Fibroblast of lung (primary cell): ENCODE data around the gene COTL1. TPM values are rescaled to one million over a fixed set of nuclear protein-coding genes. Genes with fewer than 3 reads are reported as not detected.

Source experiments
- DNase-seq, 2 donors: peaks; one replicate each; pipeline versions ENCODE4 v3.0.0 to v3.0.0-alpha.2; 2010; ENCODE audit warnings: low read depth in 2 of 2
- H2AFZ ChIP-seq: 2 replicates; pipeline ENCODE4 v1.5.1; 2012; ENCODE audit warnings: low read length, control low read depth, inconsistent platforms
- H3K27ac ChIP-seq: 2 replicates; pipeline ENCODE4 v1.5.1; 2011; ENCODE audit warnings: low read length, control low read depth; ENCODE audit not compliant: insufficient read depth
- H3K27me3 ChIP-seq: 2 replicates; pipeline ENCODE4 v1.5.1; 2011; ENCODE audit warnings: mild to moderate bottlenecking, low read length; ENCODE audit not compliant: control insufficient read depth, insufficient read depth
- H3K36me3 ChIP-seq: 2 replicates; pipeline ENCODE4 v1.5.1; 2011; ENCODE audit warnings: low read length; ENCODE audit not compliant: control insufficient read depth, insufficient read depth
- H3K4me1 ChIP-seq: 2 replicates; pipeline ENCODE4 v1.5.1; 2011; ENCODE audit warnings: low read length; ENCODE audit not compliant: control insufficient read depth, insufficient read depth; ENCODE audit errors: extremely low read depth
- H3K4me2 ChIP-seq: 2 replicates; pipeline ENCODE4 v1.5.1; 2011; ENCODE audit warnings: low read length, control low read depth; ENCODE audit not compliant: insufficient read depth; ENCODE audit errors: extremely low read depth
- H3K4me3 ChIP-seq, 4 experiments: fragments of 200-600 bp in 1 of 4; sonication (generic) in 1 of 4; replicated peaks in 1 of 4; 2 replicates each; pipeline ENCODE4 v1.5.1; 2011 to 2016; ENCODE audit warnings: low read length in 4 of 4, low read depth in 3 of 4, mild to moderate bottlenecking in 3 of 4, control low read depth in 2 of 4, inconsistent platforms in 1 of 4, mixed read lengths in 1 of 4; ENCODE audit not compliant: insufficient read depth in 1 of 4; ENCODE audit errors: control extremely low read depth in 1 of 4
- H3K79me2 ChIP-seq: 2 replicates; pipeline ENCODE4 v1.5.1; 2012; ENCODE audit warnings: mild to moderate bottlenecking, low read length, inconsistent platforms; ENCODE audit not compliant: control insufficient read depth, insufficient read depth
- H3K9ac ChIP-seq: 2 replicates; pipeline ENCODE4 v1.5.1; 2011; ENCODE audit warnings: mild to moderate bottlenecking, low read length, control low read depth; ENCODE audit not compliant: insufficient read depth
- H3K9me3 ChIP-seq: 2 replicates; pipeline ENCODE4 v1.5.1; 2012; ENCODE audit warnings: low read depth, low read length; ENCODE audit not compliant: control insufficient read depth, insufficient read depth
- H4K20me1 ChIP-seq: 2 replicates; pipeline ENCODE4 v1.5.1; 2011; ENCODE audit warnings: low read length; ENCODE audit not compliant: control insufficient read depth, insufficient read depth; ENCODE audit errors: extremely low read depth
- CTCF ChIP-seq, 2 donors: IDR thresholded peaks in 1 of 2; conservative IDR thresholded peaks in 1 of 2; 1 replicate in 1 of 2; 2 replicates in 1 of 2; pipeline ENCODE4 v1.5.1; 2011 to 2012; ENCODE audit warnings: low read length in 2 of 2, control low read depth in 1 of 2, inconsistent platforms in 1 of 2, low read depth in 1 of 2, mild to moderate bottlenecking in 1 of 2
- EZH2 ChIP-seq: IDR thresholded peaks from 2 replicates; pipeline ENCODE4 v1.5.1; 2012; ENCODE audit warnings: low read length, control low read depth, mild to moderate bottlenecking; ENCODE audit errors: missing control alignments
- polyA plus RNA-seq, 2 donors: library from polyadenylated mRNA; depleted of rRNA in 1 of 2; stranded (reverse) in 1 of 2; unstranded in 1 of 2; fragments of >200 nt; gene quantifications; 2 replicates each; pipeline ENCODE4 v1.2.1, GENCODE V29; 2011 to 2012; ENCODE audit warnings: missing spikeins in 1 of 2
- total RNA-seq: library from RNA; depleted of rRNA; stranded (reverse); fragments of >200 nt; gene quantifications from 2 replicates; pipeline ENCODE4 v1.2.1, GENCODE V29; 2014

Gene COTL1
- total and polyA plus RNA-seq, 2 donors (not counting 1 experiment from before 2014, with no cell fraction given): 103 to 192 TPM

GRCh38 chr16:84568066-84568465, 49.8 kb downstream of the COTL1 start:
- Histone ChIP-seq H3K4me3 (no peak overlapping the region), H3K9me3 (no peaks in the 10 kb centered on the region), H3K36me3 (peaks cover 14% of the 10 kb centered on the region), H3K4me1 (no peaks in the 10 kb centered on the region), H3K27ac (no peak overlapping the region), H4K20me1 (no peaks in the 10 kb centered on the region), H2AFZ (no peak overlapping the region), H3K9ac (no peak overlapping the region), H3K4me2 (no peak overlapping the region), H3K27me3 (no peaks in the 10 kb centered on the region), H3K79me2 (peaks cover 36% of the 10 kb centered on the region)
- TF ChIP-seq EZH2 (no peak), CTCF (conservative IDR thresholded peaks at IDR 0.05 in 1 of 2, IDR thresholded peaks at IDR 0.05 in 1 of 2; ENCODE audit: low read depth in 1 of 2, low read length in 2 of 2) (no peak)
- no peak for DNase-seq

- H2AFZ ChIP-seq: no peak overlapping the region
- no peaks in the 10 kb centered on the region for H3K4me1 ChIP-seq
- H3K36me3 ChIP-seq: peaks cover 14% of the 10 kb centered on the region
- no peak for DNase-seq
- TF ChIP-seq CTCF (conservative IDR thresholded peaks at IDR 0.05 in 1 of 2, IDR thresholded peaks at IDR 0.05 in 1 of 2; ENCODE audit: low read depth in 1 of 2, low read length in 2 of 2): no peak
- TF ChIP-seq EZH2: no peak
- no peaks in the 10 kb centered on the region for H3K27me3 ChIP-seq
- no peaks in the 10 kb centered on the region for H4K20me1 ChIP-seq
- H3K4me3 ChIP-seq: no peak overlapping the region
- no peak overlapping the region for H3K27ac ChIP-seq
- H3K9ac ChIP-seq: no peak overlapping the region
- no peak overlapping the region for H3K4me2 ChIP-seq
- no peaks in the 10 kb centered on the region for H3K9me3 ChIP-seq
- peaks cover 31% of the 10 kb centered on the region for H3K79me2 ChIP-seq
These were observed 50.5 kb downstream of the COTL1 start for GRCh38 chr16:84567286-84567962.

- DNase-seq: no peak
- Histone ChIP-seq H3K9me3 (no peaks in the 10 kb centered on the region), H3K4me2 (no peak overlapping the region), H3K36me3 (peaks cover 15% of the 10 kb centered on the region), H3K79me2 (peaks cover 25% of the 10 kb centered on the region), H3K4me3 (no peak overlapping the region), H3K27me3 (no peaks in the 10 kb centered on the region), H3K9ac (no peak overlapping the region), H3K27ac (no peak overlapping the region), H4K20me1 (no peaks in the 10 kb centered on the region), H2AFZ (no peak overlapping the region), H3K4me1 (no peaks in the 10 kb centered on the region)
- TF ChIP-seq EZH2 (no peak), CTCF (conservative IDR thresholded peaks at IDR 0.05 in 1 of 2, IDR thresholded peaks at IDR 0.05 in 1 of 2; ENCODE audit: low read depth in 1 of 2, low read length in 2 of 2) (no peak)
These were observed 51.2 kb downstream of the COTL1 start for GRCh38 chr16:84566545-84567257.
